HG03558 (cell line): ENCODE results near the gene KRTAP10-3.
"Not testable (repeated sequence)": the region's sequence is repeated elsewhere in the genome, so short reads cannot be mapped to it uniquely, and the experiment has no call there.

ENCODE experiments used
- ATAC-seq: cut with Tn5 transposase; IDR thresholded peaks from one replicate; pipeline ENCODE4 v1.9.1; 2021; ENCODE audit warnings: moderate number of reproducible peaks; ENCODE audit not compliant: unreplicated experiment; ENCODE audit errors: extremely low read depth

Gene KRTAP10-3, protein sequence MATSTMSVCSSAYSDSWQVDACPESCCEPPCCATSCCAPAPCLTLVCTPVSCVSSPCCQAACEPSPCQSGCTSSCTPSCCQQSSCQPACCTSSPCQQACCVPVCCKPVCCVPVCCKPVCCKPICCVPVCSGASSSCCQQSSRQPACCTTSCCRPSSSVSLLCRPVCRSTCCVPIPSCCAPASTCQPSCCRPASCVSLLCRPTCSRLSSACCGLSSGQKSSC

DNA sequence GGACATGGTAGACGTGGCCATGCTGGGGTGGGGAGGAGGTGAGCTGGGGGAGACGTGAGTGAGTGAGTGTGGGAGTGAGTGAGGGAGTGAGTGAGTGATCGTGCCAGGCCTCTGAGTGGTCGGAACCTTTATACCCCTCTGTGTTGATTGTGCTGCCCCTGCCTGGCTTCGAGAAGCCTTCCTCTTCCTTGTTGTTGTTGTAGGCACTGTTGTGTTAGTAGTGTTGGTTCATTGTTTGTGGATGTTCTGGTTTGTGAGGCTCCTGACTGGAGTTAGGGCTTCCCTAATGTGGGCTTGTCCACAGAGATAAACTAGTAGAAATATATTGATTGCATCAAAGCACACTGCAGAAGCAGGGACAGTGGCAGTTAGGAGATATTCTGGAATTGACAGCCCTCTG lies at the start of gene KRTAP10-3:
TSS of gene KRTAP10-3 (minus strand) at position 101 of the 400 bp plus-strand sequence. CDS start at position 21, 80 bp downstream.
- no peak for ATAC-seq

DNA sequence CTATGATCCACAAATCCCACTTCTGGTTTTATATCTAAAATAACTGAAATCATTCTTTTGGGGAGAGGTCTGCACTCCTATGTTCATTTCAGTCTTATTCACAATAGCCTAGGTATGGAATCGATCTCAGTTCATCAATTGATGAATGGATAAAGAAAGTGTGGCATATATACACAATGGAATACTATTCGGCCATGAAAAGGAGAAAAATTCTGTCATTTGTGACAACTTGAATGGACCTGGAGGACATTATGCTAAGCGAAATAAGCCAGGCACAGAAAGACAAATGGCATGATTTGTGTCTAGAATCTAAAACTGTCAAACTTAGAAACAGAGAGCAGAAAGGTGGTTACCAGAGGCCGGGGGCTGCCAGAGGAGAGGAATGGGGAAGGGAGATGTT lies 47.9 kb upstream of the KRTAP10-3 start:
- ATAC-seq, result no peak

DNA sequence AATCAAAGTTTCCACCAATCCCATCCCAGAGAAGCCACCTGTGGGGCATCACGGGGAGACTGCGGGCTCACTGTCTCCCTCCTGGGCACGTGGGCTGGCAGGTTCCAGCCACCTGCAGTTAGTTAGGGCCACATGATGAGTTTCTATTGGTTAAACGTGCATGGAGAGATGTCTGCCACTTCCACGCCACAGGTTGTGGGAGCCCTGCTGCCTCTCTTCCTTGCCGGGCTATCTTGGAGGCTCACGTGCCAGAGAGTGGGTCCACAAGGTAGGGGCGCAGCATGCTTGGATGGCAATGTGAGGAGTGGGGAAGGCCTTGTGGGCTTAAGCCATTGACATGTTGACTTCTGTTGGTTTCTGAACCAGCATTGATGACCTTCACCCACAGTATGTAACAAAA lies 45.3 kb upstream of the KRTAP10-3 start:
- no peak for ATAC-seq

DNA sequence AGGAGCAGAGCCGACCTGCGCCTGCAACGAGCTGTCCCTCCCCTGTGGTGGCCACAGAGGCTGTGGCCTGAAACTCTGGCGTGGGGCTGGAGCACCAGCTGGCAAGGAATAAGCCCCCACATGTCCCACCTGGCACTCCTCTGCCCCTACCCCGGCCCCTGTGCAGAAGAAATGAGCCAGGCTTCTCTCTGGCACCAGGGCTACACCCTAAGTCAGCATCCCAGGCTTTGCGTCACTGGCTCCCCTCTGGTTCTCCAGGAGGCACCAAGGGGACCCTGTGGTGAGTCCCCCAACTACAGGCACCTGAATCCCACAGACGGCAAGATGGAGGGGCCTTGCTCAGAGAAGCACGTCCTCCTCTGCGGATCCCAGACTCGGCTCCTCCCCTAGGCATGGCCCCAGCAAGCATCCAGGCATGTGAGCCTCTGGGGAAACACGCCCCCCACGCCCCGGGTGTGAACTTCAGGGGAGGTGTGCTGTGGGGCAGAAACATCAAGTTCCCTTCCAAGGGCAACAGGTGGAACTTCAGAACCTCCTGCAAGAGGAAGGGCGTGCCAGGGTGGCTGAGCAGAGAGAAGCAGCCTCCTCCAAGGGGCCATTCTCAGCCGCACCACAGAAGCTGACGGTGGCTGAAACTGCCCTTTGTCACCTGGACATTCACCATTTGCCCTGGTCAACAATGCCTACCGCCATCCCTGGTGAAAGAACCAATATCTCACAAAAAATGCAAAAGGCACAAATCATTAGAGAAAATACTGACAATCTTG lies 44.7 kb upstream of the KRTAP10-3 start:
- no peak for ATAC-seq

DNA sequence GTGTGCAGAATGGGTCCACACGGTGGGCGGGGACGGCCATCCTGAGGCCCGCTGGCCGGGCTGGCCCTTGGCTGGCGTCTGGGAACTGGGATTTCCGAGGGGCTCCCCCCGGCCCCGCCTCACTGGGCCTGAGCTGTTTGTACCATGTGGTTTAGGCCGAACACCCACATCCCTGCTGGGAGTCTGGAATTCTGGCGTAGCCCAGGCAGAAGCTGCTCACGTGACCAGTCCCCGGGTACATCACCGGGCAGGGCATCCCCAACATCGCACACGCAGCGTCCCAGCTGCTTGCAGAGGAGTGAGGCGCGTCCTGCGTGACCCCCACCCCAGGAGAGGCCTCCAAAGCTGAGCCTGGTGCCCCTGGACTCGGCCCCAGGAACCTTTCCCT lies 43.9 kb upstream of the KRTAP10-3 start:
- ATAC-seq, result no peak

DNA sequence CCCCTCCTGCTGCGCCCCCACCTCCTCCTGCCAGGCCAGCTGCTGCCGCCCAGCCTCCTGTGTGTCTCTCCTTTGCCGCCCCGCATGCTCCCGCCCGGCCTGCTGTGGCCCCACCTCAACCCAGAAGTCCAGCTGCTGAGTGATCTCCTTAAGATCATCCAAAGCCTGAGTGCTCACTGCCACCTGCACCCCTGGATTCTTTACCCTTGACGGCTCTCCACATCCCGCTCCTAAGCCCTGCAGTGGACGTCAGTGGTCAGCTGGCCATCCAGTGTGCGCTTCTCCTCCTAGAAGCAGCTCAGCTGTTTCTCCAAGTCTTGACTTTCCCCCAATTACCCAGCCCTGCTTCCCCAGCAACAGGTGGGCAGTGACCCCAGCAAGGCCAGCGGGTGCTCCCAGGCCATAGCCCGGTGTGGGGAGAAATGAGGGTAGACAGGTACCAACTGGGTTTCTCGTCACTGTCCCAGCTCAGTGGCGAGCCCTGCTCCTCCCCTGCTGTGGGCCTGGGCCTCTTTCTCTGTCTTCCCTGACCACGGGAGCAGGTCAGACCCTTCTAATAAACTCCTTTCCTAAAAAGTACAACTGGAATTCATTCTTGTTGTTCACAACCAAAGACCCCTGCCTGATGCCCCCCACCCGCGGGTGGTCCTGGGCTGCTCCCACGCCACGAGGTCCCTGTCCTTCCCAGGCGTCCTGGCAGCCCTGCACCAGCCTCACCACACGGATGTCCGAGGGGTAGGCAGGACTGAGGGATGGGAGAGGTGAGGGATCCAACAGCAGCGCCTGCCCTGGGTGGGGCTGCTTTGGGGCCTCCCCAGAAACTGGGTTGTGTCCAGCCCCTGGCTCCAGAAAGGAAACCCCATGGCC lies 43.2 kb upstream of the KRTAP10-3 start:
- no peak for ATAC-seq

DNA sequence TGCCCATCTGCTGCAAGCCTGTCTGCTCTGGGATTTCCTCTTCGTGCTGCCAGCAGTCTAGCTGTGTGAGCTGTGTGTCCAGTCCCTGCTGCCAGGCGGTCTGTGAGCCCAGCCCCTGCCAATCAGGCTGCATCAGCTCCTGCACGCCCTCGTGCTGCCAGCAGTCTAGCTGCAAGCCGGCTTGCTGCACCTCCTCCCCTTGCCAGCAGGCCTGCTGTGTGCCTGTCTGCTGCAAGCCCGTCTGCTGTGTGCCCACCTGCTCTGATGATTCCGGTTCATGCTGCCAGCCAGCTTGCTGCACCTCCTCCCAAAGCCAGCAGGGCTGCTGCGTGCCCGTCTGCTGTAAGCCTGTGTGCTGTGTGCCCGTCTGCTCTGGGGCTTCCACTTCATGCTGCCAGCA lies 42.5 kb upstream of the KRTAP10-3 start:
- not testable (repeated sequence) for ATAC-seq

DNA sequence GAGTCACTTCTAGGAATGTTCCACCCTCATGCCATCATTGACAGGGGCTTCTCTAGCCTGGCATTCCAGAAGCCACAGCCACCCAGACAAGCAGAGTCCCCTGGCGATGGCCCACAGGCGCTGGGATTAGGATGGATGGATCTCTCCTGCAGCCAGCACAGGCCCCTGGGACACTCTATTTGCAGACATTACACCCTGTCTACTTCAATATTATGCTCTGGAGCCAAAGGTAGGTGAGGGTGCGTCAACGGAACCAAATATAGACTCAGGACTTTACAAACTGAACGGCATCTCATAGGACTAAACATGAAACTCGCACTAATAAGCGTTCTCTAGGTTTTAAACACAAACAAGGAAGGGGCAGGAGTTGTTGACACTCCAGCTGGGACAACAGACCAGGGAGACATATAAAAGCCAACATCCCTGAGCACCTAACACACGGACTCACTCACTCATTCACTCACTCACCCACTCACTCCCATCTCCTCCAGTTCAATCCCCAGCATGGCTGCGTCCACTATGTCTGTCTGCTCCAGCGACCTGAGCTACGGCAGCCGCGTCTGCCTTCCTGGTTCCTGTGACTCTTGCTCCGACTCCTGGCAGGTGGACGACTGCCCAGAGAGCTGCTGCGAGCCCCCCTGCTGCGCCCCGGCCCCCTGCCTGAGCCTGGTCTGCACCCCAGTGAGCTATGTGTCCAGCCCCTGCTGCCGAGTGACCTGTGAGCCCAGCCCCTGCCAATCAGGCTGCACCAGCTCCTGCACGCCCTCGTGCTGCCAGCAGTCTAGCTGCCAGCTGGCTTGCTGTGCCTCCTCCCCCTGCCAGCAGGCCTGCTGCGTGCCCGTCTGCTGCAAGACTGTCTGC lies 41.8 kb upstream of the KRTAP10-3 start, which contains the start of gene KRTAP10-7:
TSS of gene KRTAP10-7 (plus strand) at position 480 of the 861 bp plus-strand sequence. CDS start at position 505, 25 bp downstream.
- ATAC-seq, result not testable (repeated sequence)

DNA sequence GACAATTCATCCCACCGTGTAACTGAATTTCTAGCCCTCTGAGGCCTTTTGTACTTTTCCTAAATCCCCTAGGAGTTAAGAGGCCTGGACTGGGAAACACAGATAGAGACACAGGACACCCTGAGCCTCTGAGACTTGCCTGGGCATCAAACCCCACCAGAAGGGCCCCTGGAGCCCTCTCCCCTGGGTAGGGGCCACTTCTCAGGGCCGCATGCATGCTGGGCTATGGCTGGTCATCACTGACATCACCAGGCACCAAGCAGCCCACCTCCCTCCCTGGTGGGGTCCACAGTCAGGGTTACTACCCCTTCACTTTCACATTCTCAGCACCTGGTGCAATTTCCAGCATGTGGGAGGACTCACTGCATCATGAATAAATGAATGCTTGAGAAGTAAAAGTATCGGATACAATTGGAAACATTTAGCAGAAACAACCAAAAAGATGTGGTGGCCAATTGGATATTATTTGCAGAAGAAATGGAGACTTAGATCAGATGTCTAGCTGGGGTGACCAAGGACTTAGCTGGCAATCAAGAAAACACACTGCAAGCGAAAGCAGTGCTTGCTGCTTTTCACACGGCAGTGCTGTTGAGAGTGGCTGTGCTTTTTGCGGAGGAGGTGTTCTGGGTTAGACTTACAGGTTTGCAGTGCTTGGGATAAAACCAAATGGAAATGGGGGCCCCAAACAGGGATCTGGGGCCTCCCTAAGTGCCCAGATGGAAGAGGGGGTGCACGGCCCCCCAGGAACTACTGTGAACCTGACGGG lies 40.9 kb upstream of the KRTAP10-3 start:
- ATAC-seq, result no peak

DNA sequence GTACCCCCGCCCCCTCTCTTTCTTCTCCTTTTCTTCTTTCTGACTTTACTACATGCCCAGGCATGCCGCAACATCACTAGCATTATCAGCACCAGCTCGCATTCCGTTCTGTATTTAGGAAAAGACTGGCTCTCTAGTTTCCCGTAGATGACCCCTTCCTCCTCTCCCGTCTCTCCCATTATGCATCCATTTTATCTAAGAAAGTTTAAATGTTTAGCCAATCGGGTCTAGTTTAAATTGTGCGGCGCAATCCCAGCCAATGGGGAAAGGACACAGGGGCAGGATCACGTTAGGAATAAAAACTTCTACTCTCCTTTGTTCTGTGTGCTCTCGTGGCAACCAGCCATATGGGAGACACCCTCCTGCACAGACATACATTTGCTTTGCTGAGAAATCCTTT lies 39.5 kb upstream of the KRTAP10-3 start:
- ATAC-seq, result no peak

DNA sequence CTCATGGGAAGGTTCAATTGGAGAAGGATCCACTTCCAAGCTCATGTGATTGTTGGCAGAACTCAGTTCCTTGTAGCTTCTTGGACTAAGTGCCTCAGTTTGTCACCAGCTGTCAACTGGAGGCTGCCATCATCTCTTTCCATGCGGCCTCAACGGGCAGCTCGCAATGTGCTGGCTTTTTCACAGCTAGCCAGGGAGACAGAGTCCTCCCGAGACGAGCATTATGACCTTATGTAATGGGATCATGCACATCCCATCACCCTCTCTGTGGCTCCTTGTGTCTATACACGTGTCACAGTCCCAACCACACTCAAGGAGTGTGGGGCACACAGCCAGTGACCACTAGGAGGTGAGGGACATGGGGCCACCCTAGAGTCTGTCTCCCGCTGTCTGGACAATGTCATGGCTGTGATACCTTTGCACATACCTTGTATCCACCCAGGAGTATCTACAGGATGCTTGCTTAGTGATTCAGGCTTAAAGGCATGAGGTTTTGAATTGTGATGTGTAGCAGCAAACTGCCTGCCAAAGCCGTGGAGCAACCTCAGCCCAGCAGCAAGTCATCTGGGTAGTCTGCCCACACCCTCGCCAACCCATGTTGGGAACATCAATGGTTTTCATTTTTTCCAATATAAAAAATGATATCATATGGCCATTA lies 37.6 kb upstream of the KRTAP10-3 start:
- no peak for ATAC-seq

DNA sequence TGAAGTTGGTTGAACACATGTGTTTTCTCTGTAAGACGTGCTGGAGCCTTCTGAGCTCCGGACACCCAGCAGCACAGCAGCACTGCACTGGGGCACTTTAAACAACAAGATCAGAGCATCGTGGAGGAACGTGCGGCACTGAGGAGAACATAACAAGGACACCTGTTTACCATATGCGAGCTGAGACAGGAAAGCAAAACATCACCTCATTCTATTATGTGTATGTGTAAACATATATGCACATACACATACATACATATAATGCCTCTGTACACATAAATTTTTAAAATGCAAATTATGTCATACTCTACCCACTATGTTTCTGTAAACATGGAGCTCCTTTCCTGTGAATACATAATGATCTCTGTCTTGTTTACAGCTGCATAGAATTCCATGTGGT lies 36.9 kb upstream of the KRTAP10-3 start:
- no peak for ATAC-seq

DNA sequence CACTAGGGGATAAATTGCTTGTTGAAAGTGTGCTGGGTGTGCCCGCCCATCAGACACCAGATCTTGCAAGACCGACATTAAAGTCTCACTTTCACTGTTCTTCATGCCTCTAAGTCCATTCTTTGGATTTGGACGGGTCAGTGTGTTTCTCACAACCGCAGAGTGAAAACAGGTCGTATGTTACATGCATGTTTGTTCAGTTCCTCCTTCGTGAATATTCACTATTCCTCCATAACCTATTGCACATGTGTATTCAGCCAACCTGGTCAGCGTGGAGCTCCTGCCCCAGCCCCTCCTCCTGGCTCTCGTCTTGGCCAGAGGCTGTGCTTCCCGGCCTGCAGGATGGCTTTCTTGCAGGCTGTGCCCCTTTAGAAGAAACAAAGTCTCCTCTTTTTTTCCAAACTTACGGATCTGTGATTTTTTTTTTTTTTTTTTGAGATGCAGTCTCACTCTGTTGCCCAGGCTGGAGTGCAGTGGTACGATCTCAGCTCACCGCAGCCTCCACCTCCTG lies 35.9 kb upstream of the KRTAP10-3 start:
- no peak for ATAC-seq

DNA sequence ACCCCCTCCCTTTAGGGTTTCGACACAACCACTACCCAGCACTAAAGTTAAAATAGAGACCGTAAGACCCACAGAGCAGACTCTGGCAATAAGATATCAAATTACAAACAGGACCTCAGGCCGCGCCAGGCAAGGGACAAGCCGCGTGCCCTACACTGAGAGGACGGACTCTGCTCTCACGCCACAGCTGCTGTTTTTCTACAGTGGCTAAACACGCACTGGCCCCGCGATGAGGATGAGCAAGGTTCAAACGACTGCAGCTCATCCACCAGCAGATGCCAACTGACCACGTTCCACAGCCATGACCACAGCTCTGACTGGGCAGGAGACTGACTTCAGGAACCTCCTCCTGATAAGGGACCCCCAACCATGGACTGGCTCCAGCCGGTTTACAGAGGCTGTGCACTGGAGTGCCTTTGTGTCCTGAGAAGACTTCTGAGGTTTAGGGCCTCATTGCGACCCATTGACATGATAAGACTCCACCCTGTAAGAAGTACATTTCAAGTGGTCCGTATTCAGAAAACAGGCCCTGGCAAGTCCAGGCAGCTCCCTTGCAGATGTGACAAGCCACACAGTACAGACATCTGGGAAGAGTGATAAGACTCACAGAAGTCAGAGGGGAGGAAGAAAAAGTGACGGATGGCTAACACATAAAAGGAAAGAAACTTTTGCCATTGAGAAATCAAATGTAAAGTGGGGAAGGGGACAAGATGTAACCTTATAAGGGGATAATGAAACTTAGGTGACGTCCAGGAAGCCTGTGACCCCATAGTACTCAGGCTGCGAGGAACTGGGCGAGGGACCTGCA lies 35.2 kb upstream of the KRTAP10-3 start:
- no peak for ATAC-seq

DNA sequence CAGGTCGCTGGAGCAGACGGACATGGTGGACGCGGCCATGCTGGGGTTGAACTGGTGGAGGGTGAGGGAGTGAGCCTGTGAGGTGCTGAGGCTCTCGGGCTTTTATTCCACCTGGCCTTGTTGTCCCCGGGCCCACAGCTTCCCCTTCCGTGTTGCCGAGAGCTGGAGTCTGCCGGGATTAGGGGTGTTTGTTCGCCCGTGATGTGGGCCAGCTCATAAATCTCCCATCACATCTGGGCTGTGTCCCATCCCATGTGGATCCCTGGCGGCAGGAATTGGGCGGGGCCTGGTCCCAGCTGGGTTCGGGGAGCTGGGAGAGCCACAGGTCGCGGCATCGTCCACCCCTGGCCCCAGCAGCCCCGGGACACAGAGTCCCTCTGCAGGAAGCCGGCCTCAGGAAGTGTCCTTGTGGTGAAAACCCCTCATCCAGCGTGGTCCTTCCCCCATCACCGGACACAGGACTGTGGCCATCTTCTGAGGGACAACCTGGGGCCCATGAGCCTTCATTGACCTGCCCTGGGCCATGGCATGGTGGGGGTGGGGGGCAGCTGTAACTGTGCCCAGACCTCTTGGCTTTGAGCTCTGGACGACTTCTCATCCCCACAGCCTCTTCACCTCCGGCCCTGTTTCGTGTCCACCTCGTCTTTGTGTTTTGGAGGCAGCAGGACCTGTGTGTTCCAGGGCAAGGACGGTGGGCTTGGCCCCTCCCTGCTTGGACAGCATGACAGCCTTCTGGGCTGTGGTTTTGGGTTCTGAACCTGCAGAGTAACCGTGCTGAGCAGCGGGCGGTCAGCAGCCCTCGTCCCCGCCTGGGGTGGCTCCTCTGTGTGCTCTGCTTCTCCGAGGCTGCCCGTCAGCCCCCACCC lies 34.1 kb upstream of the KRTAP10-3 start, which contains the start of gene KRTAP10-6:
TSS of gene KRTAP10-6 (minus strand) at position 60 of the 866 bp plus-strand sequence. CDS start at position 39, 21 bp downstream.
- no peak for ATAC-seq

DNA sequence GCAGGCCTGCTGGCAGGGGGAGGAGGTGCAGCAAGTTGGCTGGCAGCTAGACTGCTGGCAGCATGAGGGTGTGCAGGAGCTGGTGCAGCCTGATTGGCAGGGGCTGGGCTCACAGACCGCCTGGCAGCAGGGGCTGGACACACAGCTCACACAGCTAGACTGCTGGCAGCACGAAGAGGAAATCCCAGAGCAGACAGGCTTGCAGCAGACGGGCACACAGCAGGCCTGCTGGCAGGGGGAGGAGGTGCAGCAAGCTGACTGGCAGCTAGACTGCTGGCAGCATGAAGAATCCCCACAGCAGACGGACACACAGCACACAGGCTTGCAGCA lies 33.2 kb upstream of the KRTAP10-3 start:
- ATAC-seq, result not testable (repeated sequence)
